LHCN-M2 (cell line): ENCODE measurements around the gene ZNF691. TPM values are rescaled to one million over a fixed set of nuclear protein-coding genes. Genes with fewer than 3 reads are reported as not detected.
"Not testable (repeated sequence)": the region's sequence is repeated elsewhere in the genome, so short reads cannot be mapped to it uniquely, and the experiment has no call there.

Source experiments
- DNase-seq: peaks from one replicate; pipeline ENCODE4 v3.0.0-alpha.2; 2012; ENCODE audit warnings: low read depth
- total RNA-seq: library from RNA; depleted of rRNA; stranded (reverse); fragments of >200 nt; gene quantifications from 2 replicates; pipeline ENCODE4 v1.2.3, GENCODE V29; 2014

The ZNF691 gene
- total RNA-seq, 1 experiment from 2014 or later: 11.0 TPM

DNA sequence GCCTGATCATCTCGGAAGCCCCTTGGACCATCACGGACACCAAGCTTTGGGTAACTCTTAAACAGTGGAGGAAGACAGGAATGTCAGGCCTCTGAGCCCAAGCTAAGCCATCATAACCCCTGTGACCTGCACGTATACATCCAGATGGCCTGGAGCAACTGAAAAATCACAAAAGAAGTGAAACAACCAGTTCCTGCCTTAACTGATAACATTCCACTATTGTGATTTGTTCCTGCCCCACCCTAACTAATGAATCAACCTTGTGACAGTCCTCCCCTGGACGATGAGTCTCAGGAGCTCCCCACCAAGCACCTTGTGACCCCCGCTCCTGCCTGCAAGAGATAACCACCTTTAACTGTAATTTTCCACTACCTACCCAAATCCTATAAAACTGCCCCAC is 13.0 kb downstream of the ZNF691 start:
- DNase-seq: not testable (repeated sequence)

DNA sequence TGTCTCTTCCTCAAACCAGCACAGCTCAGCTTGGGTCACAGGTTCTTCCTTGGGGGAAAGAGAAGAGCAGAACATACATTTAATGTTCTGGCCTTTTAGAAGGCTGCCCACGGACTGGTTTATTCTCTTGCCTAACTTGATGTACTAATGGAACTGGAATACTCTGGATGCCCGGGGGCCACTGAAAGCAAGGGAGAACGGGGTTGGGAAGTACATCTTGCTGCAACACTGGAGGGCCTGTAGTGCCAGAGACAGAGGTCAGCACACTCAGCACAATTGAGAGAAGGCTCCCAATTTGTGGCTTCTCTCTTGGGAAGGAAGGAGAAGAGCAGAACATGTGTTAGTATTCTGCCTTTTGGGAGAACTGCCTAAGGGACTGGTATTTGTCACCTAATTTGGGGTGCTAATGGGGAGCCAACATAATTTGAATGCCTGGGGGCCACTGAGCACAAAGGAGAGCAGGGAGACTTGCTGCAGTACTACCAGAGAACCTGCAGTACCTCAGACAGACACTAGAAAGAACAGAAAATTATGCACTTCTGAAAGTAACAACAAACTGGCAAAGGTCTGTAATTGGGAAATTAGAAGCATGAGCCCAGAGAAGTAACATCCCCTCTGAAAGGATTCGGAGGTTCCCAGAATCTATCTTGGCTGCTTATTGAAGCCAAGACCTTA is 14.1 kb downstream of the ZNF691 start:
- no peak for DNase-seq

DNA sequence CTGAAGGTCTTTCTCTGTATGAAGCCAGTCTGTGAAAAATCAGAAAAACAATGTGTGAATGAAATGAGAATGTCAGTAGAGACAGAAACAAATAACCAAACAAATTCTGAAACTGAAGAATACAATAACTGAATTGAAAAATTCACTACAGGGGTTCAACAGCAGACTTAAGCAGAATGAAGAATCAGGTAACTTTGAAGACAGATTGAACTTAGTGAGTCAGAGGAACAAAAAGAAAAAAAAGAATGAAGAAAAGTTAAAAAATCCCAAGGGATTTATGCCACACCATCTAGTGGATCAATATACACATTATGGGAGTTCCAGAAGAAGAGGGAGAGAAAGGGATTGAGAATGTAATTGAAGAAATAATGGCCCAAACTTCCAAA is 14.6 kb downstream of the ZNF691 start:
- DNase-seq: no peak

DNA sequence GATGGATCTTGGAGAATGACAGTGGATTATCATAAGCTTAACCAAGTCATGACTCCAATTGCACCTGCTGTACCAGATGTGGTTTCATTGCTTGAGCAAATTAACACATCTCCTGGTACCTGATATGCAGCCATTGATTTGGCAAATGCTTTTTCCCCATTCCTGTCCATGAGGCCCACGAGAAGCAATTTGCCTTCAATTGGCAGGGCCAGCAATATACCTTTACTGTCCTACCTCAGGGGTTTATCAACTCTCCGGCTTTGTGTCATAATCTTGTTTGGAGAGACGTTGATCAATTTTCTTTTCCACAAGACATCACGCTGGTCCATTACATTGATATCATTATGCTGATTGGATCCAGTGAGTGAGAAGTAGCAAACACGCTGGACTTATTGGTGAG is 20.1 kb downstream of the ZNF691 start:
- no peak for DNase-seq

DNA sequence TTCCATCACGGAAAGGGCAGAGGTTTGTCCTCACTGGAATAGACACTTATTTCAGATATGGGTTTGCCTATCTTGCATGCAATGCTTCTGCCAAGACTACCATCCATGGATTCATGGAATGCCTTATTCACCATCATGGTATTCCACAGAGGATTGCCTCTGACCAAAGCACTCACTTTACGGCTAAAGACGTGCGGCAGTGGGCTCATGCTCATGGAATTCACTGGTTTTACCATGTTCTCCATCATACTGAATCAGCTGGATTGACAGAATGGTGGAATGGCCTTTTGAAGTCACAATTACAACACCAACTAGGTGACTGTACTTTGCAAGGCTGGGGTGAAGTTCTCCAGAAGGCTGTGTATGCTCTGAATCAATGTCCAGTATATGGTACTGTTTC is 22.1 kb downstream of the ZNF691 start:
- peak; percentile 14 for DNase-seq

DNA sequence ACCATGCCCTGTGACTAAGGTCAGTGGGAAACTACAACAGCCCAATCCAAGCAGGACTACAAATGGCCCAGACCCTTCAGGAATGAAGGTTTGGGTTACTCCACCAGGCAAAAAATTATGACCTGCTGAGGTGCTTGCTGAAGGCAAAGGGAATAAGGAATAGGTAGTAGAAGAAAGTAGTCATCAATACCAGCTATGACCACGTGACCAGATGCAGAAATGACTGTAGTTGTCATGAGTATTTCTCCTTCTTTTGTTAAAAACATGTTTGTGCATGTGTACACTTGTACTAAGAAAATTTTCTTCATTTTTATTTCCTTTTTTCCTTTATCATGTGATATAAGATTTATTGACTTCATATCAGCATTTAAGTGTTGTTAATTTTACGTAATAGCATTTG is 22.8 kb downstream of the ZNF691 start:
- not testable (repeated sequence) for DNase-seq

DNA sequence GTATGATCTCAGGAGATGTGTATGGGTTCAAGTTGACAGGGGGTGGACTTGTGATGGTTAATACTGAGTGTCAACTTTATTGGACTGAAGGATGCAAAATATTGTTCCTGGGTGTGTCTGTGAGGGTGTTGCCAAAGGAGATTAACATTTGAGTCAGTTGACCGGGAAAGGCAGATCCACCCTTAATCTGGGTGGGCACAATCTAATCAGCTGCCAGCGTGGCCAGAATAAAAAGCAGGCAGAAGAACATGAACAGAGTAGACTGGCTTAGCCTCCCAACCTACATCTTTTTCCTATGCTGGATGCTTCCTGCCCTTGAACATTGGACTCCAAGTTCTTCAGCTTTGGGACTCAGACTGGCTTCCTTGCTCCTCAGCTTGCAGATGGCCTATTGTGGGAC is 23.3 kb downstream of the ZNF691 start:
- not testable (repeated sequence) for DNase-seq

DNA sequence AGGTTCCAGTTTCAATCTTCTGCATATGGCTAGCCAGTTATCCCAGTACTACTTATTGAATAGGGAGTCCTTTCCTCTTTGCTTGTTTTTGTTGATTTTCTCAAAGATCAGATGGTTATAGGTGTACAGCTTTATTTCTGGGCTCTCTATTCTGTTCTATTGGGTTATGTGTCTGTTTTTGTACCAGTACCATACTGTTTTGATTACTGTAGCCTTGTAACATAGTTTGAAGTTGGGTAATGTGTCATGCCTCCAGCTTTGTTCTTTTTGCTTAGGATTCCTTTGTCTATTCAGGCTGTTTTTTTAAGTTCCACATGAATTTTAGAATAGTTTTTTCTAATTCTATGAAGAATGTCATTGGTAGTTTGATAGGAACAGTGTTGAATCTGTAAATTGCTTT is 26.7 kb downstream of the ZNF691 start:
- DNase-seq: not testable (repeated sequence)

DNA sequence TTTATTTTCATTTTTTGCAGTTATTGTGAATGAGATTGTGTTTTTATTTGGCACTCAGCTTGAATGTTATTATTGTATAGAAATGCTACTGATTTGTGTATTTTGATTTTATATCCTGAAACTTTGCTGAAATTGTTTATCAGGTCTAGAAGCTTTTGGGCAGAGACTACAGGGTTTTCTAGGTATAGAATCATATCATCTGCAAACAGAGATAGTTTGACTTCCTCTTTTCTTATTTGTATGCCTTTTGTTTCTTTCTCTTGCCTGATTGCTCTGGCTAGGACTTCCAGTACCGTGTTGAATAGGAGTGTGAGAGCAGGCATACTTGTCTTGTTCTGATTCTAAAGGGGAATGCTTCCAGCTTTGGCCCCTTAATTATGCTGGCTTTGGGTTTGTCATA is 27.3 kb downstream of the ZNF691 start:
- no peak for DNase-seq

DNA sequence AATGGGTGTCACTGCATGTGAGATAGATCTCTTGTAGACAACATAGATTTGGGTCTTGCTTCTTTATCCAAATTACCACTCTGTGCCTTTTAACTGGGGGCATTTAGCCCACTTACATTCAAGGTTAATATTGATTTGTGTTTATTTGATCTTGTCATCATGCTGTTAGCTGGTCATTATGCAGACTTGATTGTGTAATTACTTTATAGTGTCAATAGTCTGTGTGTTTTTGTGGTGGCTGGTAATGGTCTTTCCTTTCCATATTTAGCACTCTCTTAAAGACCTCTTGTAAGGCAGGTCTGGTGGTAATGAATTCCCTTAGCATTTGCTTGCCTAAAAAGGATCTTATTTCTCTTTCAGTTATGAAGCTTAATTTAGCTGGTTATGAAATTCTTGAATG is 29.6 kb downstream of the ZNF691 start:
- DNase-seq: no peak

DNA sequence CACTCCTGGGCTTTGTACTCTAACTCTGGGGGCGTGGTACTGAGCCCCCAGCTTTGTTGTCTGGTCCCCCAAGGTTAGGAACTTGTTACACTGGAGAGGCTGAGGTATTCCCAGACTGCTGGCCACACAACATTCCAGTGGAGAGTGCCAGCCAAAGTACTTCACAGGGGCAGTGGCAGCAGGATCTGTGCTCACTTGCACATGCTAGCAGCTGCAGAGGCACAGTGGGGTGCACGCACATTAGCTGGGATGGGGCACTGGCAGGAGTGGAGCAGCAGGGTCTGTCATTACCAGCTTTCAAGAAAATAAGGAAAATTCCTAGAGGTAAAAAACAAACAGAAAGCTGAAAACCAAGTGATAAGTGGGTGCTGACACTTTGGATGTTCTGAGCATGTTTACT is 31.0 kb downstream of the ZNF691 start:
- no peak for DNase-seq

DNA sequence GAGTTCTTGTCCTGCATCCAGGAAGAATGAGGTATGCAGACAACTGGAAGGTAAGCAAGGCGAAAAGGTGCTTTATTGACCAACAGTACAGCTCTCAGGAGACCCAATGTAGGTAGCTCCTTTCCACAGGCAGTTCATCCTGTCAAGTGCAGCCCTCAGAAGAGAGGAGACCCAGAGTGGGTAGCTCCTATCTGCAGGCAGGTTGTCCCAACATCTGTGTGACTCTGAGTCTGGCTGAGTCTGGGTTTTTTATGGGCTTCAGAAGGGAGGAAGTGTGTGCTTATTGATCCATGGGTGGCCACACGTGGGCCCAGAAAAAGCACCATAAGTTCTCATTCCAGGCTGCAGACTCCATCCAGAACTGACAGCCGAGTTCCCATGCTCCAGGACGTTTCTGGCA is 34.0 kb downstream of the ZNF691 start:
- DNase-seq: no peak

DNA sequence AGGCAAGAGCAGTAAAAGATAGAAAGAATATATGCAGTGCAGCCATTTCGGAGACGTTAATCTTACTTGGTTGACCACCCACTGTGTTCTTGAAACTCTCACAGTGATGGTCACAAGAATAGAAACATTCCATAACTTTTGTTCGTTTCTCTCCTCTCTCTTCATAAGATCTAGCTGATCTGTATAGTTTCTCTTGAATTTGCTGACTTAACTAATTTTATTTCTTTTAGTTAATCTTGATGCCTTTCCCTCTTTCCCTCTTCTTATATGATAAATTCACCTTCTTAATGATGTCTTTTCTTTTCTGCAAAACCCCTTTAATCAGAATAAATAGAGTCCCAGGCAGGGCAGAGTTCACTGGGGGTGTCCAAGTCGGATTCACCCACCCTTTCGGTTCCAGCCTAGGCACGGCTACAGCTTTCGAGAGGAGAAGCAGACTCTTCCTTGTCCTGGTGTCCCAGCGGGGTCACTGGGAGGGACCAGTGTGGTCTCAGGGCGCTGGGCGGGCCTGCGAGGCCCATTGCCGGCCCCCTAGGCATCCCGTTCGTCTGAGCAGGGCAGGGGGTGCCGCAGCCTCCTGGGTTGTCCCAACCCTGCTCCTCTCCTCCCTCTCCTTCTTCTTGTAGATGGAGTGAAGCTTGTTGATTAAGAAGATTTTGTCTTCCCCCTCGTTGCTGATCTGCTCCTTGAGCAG is 39.8 kb downstream of the ZNF691 start:
- DNase-seq: no peak

DNA sequence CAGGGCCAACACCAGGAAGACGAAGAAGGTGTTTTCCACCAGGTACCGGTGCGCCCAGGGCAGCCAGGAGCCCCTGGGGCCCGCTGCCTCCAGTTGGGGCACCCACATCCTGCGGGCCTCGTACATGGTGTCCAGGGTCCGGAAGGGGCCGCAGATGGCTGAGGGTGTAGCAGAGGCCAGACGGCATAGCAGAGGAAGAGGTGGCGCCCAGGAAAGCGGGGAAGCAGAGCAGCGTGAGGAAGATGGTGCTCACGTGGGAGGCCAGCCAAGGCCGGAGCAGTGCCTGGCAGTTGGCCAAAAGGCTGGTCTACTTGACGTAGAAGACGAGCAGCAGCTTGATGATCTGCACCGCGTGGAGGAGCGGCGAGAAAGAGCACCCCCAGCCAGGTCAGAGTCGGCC is 40.4 kb downstream of the ZNF691 start:
- no peak for DNase-seq

DNA sequence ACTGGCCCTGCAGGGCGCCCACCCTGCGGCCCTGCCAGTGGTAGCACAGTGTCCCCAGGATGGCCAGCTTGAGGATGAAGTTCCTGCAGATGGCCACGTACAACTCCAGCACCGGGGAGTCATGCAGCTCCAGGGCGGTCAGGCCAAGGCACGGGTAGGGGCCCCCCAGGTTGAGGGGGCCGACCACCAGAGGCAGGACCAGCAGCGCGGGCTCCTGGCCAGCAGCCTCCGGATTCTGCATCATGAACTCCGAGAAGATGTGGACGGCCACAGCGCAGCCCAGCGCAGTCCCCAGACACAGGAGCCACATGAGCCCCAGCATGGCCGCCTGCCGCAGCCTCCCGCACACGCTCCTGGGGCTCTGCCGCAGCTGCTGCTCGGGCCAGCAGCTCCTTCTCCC is 41.0 kb downstream of the ZNF691 start:
- DNase-seq: no peak

DNA sequence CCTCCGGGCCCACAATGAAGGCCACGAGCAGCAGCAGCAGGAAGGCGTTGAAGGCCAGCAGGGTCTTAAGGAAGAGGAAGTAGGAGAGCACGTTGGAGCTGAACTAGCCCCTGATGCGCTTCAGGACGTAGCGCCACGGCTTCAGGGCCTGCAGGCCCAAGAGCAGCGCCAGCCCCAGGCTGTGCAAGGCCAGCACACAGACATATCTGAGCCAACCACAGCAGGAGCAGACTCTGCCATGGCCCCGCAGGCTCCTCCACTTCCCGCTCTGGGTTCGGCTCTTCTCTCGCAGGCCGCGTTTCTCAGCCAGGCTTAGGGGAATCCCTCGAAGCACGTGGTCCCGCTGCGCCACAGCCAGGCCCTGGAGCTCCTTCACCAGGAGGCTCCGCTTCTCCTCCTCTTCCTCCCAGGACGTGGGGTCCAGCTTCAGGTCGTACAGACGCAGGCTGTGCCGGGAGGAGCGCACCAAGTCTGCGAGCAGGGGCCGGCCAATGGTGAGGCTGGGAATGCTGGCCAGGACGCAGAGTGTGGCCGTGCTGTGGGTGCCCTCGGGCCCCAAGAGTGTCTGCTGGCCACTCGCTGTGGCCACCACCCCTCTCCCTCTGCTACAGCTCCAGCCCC is 41.7 kb downstream of the ZNF691 start:
- no peak for DNase-seq

DNA sequence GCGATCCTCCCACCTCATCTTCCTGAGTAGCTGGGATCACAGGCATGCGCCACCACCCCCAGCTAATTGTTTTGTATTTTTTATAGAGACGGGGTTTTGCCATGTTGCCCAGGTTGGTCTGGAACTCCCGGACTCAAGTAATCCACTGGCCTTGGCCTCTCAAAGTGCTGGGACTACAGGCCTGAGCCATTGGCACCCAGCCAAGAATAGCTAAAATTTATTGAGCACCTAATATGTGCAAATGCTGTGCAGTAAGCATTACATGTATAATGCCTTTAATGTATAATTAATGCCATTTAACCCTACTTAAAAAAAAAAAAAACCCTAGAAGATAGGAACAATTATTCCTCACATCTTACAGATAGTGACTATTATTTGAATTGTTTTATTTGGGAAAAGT is 42.9 kb downstream of the ZNF691 start:
- DNase-seq: no peak

DNA sequence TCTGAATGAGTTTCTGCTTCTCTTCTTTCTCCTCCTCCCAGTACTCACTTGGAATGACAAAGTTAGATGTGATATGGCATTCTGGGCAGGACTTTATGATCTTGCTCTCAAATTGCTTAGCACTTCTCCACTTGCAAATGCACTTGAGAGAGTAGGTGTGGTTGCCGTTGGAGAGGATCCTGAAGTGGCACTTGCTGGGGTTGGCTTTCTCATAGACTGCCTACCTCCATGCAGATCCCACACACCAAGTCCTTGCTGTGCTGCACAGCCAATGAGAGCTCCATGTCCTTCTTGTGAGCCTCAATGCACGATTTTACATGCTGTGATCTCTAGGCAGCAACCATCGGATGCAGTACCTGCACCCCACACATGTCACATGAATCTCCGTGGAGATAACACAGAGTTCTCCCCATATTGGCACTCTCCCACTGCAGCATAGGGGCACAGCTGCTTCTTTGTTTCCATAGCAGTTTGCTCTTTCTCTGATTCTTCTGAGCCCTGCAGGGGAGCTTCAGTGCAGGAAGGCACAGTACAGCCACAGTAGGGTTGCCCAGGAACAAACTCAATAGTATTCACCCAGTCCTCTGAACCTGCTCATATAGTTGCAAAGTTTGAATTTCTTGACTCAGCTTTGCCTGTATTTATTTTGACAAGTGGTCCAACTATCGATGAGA is 45.2 kb downstream of the ZNF691 start:
- DNase-seq: no peak

DNA sequence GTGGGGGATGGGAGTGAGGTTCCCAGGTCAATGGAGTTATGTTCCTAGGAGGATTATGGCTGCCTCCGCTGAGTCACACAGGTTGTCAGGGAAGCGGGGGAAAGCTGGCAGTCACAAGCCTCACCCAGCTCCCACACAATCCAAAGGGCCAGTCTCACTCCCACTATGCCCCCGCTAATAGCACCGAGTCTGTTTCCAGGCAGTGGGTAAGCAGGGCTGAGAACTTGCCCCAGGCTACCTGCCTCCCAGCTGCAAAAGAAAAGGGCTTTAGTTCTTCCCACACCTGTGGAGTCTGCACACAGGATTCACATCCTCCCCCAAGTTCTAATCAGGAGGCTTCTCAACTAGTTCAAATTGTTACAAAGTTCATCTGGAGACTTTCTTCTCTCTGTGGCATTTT is 53.5 kb downstream of the ZNF691 start:
- DNase-seq: not testable (repeated sequence)
